H9 (cell line): ENCODE data around the gene PLEKHN1. TPM values are rescaled to one million over a fixed set of nuclear protein-coding genes. Genes with fewer than 3 reads are reported as not detected.

Experiments
- DNase-seq: peaks from one replicate; pipeline ENCODE4 v3.0.0-alpha.2; 2017
- H2AFZ ChIP-seq: one replicate; pipeline ENCODE4 v1.6.1; 2013; ENCODE audit warnings: mild to moderate bottlenecking, low read length, control low read depth, moderate library complexity
- H2AK5ac ChIP-seq: 2 replicates; pipeline ENCODE4 v1.6.1; 2013; ENCODE audit warnings: low read length, control low read depth, mixed read lengths; ENCODE audit not compliant: insufficient read length
- H2BK120ac ChIP-seq: one replicate; pipeline ENCODE4 v1.6.1; 2013; ENCODE audit warnings: low read depth, mild to moderate bottlenecking, low read length, control low read depth, inconsistent platforms; ENCODE audit not compliant: poor library complexity, severe bottlenecking
- H2BK12ac ChIP-seq: 2 replicates; pipeline ENCODE4 v1.6.1; 2013; ENCODE audit warnings: low read length, control low read depth, mixed read lengths, low read depth; ENCODE audit not compliant: insufficient read length
- H2BK15ac ChIP-seq: 2 replicates; pipeline ENCODE4 v1.6.1; 2013; ENCODE audit warnings: low read depth, low read length, control low read depth
- H2BK20ac ChIP-seq: one replicate; pipeline ENCODE4 v1.6.1; 2013; ENCODE audit warnings: low read depth, mild to moderate bottlenecking, low read length, control low read depth, inconsistent platforms; ENCODE audit not compliant: poor library complexity, severe bottlenecking
- H2BK5ac ChIP-seq: 2 replicates; pipeline ENCODE4 v1.6.1; 2013; ENCODE audit warnings: low read length, control low read depth, mixed read lengths; ENCODE audit not compliant: insufficient read length
- H3K14ac ChIP-seq: 2 replicates; pipeline ENCODE4 v1.6.1; 2013; ENCODE audit warnings: low read length, control low read depth; ENCODE audit not compliant: insufficient read depth
- H3K18ac ChIP-seq: 2 replicates; pipeline ENCODE4 v1.6.1; 2013; ENCODE audit warnings: low read depth, mild to moderate bottlenecking, mixed read lengths, low read length, control low read depth; ENCODE audit not compliant: insufficient read length
- H3K23ac ChIP-seq: 2 replicates; pipeline ENCODE4 v1.6.1; 2013; ENCODE audit warnings: low read length, control low read depth, mixed read lengths, low read depth; ENCODE audit not compliant: insufficient read length
- H3K23me2 ChIP-seq: 2 replicates; pipeline ENCODE4 v1.6.1; 2013; ENCODE audit warnings: low read depth, mild to moderate bottlenecking, mixed read lengths, low read length, control low read depth; ENCODE audit not compliant: insufficient read length, poor library complexity, severe bottlenecking
- H3K27ac ChIP-seq: 2 replicates; pipeline ENCODE4 v1.5.1; 2013; ENCODE audit warnings: low read length, control low read depth, mixed read lengths, low read depth; ENCODE audit not compliant: insufficient read length
- H3K27me3 ChIP-seq: 2 replicates; pipeline ENCODE4 v1.6.1; 2013; ENCODE audit warnings: low read length, control low read depth, inconsistent platforms; ENCODE audit not compliant: insufficient read depth
- H3K4ac ChIP-seq: 2 replicates; pipeline ENCODE4 v1.6.1; 2013; ENCODE audit warnings: low read depth, mild to moderate bottlenecking, control low read depth, inconsistent platforms, low read length, moderate library complexity
- H3K4me1 ChIP-seq: 2 replicates; pipeline ENCODE4 v1.6.1; 2013; ENCODE audit warnings: low read length, control low read depth, inconsistent platforms; ENCODE audit not compliant: insufficient read depth
- H3K4me2 ChIP-seq: 2 replicates; pipeline ENCODE4 v1.6.1; 2013; ENCODE audit warnings: low read length, control low read depth, mixed read lengths; ENCODE audit not compliant: insufficient read length, insufficient read depth
- H3K56ac ChIP-seq: 2 replicates; pipeline ENCODE4 v1.6.1; 2013; ENCODE audit warnings: low read depth, mild to moderate bottlenecking, mixed read lengths, low read length, control low read depth; ENCODE audit not compliant: insufficient read length
- H3K79me1 ChIP-seq: 2 replicates; pipeline ENCODE4 v1.6.1; 2013; ENCODE audit warnings: low read depth, mild to moderate bottlenecking, moderate library complexity, low read length, control low read depth, inconsistent platforms; ENCODE audit not compliant: insufficient read depth, poor library complexity, severe bottlenecking
- H3K79me2 ChIP-seq: 2 replicates; pipeline ENCODE4 v1.6.1; 2013; ENCODE audit warnings: low read length, control low read depth, inconsistent platforms; ENCODE audit not compliant: insufficient read depth
- H3K9ac ChIP-seq: 2 replicates; pipeline ENCODE4 v1.6.1; 2013; ENCODE audit warnings: low read length, control low read depth, mixed read lengths; ENCODE audit not compliant: insufficient read length; ENCODE audit errors: extremely low read depth
- H3K9me3 ChIP-seq: one replicate; pipeline ENCODE4 v1.6.1; 2013; ENCODE audit warnings: low read depth, low read length, inconsistent platforms; ENCODE audit not compliant: control insufficient read depth
- H3T11ph ChIP-seq: one replicate; pipeline ENCODE4 v1.6.1; 2013; ENCODE audit warnings: mild to moderate bottlenecking, low read length, control low read depth, inconsistent platforms
- H4K20me1 ChIP-seq: one replicate; pipeline ENCODE4 v1.6.1; 2013; ENCODE audit not compliant: control insufficient read depth, insufficient read length, insufficient read depth
- H4K5ac ChIP-seq: 2 replicates; pipeline ENCODE4 v1.6.1; 2013; ENCODE audit warnings: low read depth, mild to moderate bottlenecking, mixed read lengths, low read length, control low read depth; ENCODE audit not compliant: insufficient read length
- H4K8ac ChIP-seq: replicated peaks from 2 replicates; pipeline ENCODE4 v1.6.1; 2013; ENCODE audit warnings: low read length, control low read depth, mixed read lengths, low read depth; ENCODE audit not compliant: insufficient read length
- H4K91ac ChIP-seq: 2 replicates; pipeline ENCODE4 v1.6.1; 2013; ENCODE audit warnings: low read depth, mild to moderate bottlenecking, moderate library complexity, mixed read lengths, low read length, control low read depth; ENCODE audit not compliant: insufficient read length
- H3K27ac Mint-ChIP-seq, 3 experiments: 2 replicates in 2 of 3; 3 replicates in 1 of 3; pipeline ENCODE4 v1.8.0; 2020 to 2021; ENCODE audit warnings: mixed read lengths in 3 of 3, mild to moderate bottlenecking in 1 of 3, moderate library complexity in 1 of 3
- H3K27me3 Mint-ChIP-seq: 2 replicates; pipeline ENCODE4 v1.8.0; 2021; ENCODE audit warnings: low read depth, mild to moderate bottlenecking, moderate library complexity, mixed read lengths
- H3K36me3 Mint-ChIP-seq, 3 experiments: 2 replicates in 2 of 3; 3 replicates in 1 of 3; pipeline ENCODE4 v1.8.0; 2020 to 2021; ENCODE audit warnings: low read depth in 3 of 3, mixed read lengths in 3 of 3; ENCODE audit not compliant: insufficient read depth in 1 of 3
- H3K4me1 Mint-ChIP-seq, 2 experiments: 2 replicates each; pipeline ENCODE4 v1.8.0; 2020; ENCODE audit warnings: mixed read lengths in 2 of 2
- H3K4me3 Mint-ChIP-seq, 2 experiments: 2 replicates in 1 of 2; 3 replicates in 1 of 2; pipeline ENCODE4 v1.8.0; 2020 to 2021; ENCODE audit warnings: mild to moderate bottlenecking in 2 of 2, mixed read lengths in 2 of 2, moderate library complexity in 1 of 2
- H3K9me3 Mint-ChIP-seq, 2 experiments: 2 replicates in 1 of 2; 3 replicates in 1 of 2; pipeline ENCODE4 v1.8.0; 2020; ENCODE audit warnings: mild to moderate bottlenecking in 2 of 2, mixed read lengths in 2 of 2, moderate library complexity in 1 of 2
- CTCF ChIP-seq: fragments of 200-600 bp; sonication (generic); conservative IDR thresholded peaks from 3 replicates; pipeline ENCODE4 v1.8.0; 2021; ENCODE audit warnings: antibody characterized with exemption, mild to moderate bottlenecking
- whole genome bisulfite sequencing: extraction: QIAGEN DNeasy Blood & Tissue Kit; methylation state at CpG from one replicate; pipeline ENCODE4 v1.1.7; 2013; ENCODE audit warnings: missing lambda C conversion rate, low lambda C conversion rate, mixed read lengths; ENCODE audit not compliant: insufficient read length; ENCODE audit errors: extremely low coverage; 5-methylcytosine and 5-hydroxymethylcytosine counted together
- total RNA-seq: library from RNA; stranded (reverse); gene quantifications from 2 replicates; pipeline ENCODE4 v1.2.1, GENCODE V29; 2021

PLEKHN1 gene
- total RNA-seq, 1 experiment from 2014 or later, result 3.0 TPM

DNA sequence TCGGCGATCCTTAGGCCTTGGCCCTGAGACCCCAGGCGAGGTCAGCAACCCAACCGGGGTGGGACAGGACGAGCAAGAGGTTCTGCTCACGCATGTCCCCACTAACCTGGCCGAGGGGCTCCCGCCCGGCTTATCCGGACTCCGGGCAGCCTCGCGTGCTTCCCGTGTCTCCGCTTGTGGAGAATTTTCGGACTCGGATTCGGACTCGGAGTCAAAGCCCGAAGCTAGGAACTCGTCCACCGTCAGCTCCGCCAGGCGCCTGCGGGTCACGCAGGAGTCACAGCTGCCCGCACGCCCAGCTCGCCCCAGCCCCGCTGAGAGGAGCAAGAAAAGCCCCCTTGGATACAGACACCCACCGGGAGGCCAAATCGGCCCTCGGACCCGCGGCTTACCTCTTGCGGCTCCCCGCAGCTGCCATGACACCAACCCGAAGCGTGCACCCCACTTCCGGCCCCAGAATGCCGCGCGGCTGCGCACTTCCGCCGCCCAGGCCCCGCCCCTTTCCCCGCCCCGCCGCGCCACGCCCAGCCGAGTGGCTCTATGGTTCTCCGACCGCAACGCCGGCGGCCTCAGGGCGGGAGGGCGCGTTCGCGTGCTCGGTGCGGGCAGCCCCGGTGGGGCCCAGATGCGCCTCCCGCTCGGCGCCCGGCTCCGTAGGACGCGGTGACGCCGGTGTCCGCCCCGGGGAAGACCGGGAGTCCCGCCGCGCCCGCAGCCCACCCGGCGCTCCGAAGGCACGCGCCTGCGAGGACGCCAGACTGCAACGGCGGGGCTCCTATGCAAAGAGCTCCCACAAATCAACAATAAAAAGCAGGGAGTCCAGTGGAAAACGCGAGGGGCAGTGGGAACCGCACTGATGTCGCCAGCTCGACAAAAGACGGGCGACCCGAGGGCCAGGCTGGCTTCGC is 7.2 kb upstream of the PLEKHN1 start, which contains the start of gene NOC2L:
Gene NOC2L (minus strand): TSS at position 434 of the 908 bp plus-strand sequence. CDS start 16 bp downstream, at position 418.
- Histone ChIP-seq H3K27ac (no peak within 1 kb of the TSS), H3T11ph (no peak within 1 kb of the TSS), H2BK120ac (no peak within 1 kb of the TSS), H3K56ac (no peak within 1 kb of the TSS), H3K23me2 (peaks cover 3% of the 10 kb centered on the region), H3K4me2 (peak within 1 kb of the TSS; percentile 96), H3K27me3 (peaks cover 4% of the 10 kb centered on the region; the same call in 1 of the 2 replicates), H2AFZ (no peak within 1 kb of the TSS), H4K91ac (no peak within 1 kb of the TSS), H3K18ac (no peak within 1 kb of the TSS), H3K23ac (no peak within 1 kb of the TSS), H3K79me2 (peaks cover 5% of the 10 kb centered on the region; the same call in 1 of the 2 replicates), H3K9me3 (no peaks in the 10 kb centered on the region), H4K5ac (no peak within 1 kb of the TSS), H2BK15ac (no peak within 1 kb of the TSS), H4K20me1 (no peaks in the 10 kb centered on the region), H3K4me1 (no peaks in the 10 kb centered on the region), H4K8ac (no peak within 1 kb of the TSS), H2BK20ac (no peak within 1 kb of the TSS), H2AK5ac (no peak within 1 kb of the TSS), H2BK12ac (no peak within 1 kb of the TSS), H3K14ac (no peak within 1 kb of the TSS), H3K9ac (peak within 1 kb of the TSS; percentile 83), H3K79me1 (peaks cover 4% of the 10 kb centered on the region), H3K4ac (no peak within 1 kb of the TSS), H2BK5ac (no peak within 1 kb of the TSS)
- peak; percentile 91 for DNase-seq
- peak within 1 kb of the TSS; percentile 93 to 94 for H3K4me3 Mint-ChIP-seq
- TF ChIP-seq CTCF, result no peak
- peaks cover 18 to 54% (median 46%) of the 10 kb centered on the region in 3 experiments; a peak in 6 of 7 replicates for H3K36me3 Mint-ChIP-seq
- H3K27me3 Mint-ChIP-seq, result peaks cover 19% of the 10 kb centered on the region
- H3K9me3 Mint-ChIP-seq, result no peaks in the 10 kb centered on the region; a peak in 1 of 5 replicates
- H3K4me1 Mint-ChIP-seq, result peaks cover 7 to 11% of the 10 kb centered on the region in 2 experiments
- peak within 1 kb of the TSS in 2 of 3 experiments; percentile 15 to 65; a peak in 3 of 7 replicates for H3K27ac Mint-ChIP-seq
- WGBS, result no CpG with 5 or more reads among the region's 101 CpGs
